Fibroblast of pulmonary artery (primary cell): Measurements from ENCODE around the gene CDK5R2.

Experiments
- DNase-seq: peaks from one replicate; pipeline ENCODE4 v3.0.0-alpha.2; 2010; ENCODE audit warnings: low read depth
- H3K4me3 ChIP-seq: replicated peaks from 2 replicates; pipeline ENCODE4 v1.5.1; 2011; ENCODE audit warnings: low read depth, mild to moderate bottlenecking, control low read depth, low read length, moderate library complexity
- CTCF ChIP-seq: IDR thresholded peaks from 2 replicates; pipeline ENCODE4 v1.5.1; 2011; ENCODE audit warnings: mild to moderate bottlenecking, control low read depth, low read length, inconsistent platforms; ENCODE audit errors: missing control alignments

Gene CDK5R2

GRCh38 chr2:218944759-218945404, 14.6 kb upstream of the CDK5R2 start:
- no peak for DNase-seq
- TF ChIP-seq CTCF = no peak
- no peak overlapping the region for H3K4me3 ChIP-seq

GRCh38 chr2:218946621-218947020, 12.8 kb upstream of the CDK5R2 start:
- H3K4me3 ChIP-seq = no peak overlapping the region
- DNase-seq = peak; percentile 31
- TF ChIP-seq CTCF = no peak

DNA sequence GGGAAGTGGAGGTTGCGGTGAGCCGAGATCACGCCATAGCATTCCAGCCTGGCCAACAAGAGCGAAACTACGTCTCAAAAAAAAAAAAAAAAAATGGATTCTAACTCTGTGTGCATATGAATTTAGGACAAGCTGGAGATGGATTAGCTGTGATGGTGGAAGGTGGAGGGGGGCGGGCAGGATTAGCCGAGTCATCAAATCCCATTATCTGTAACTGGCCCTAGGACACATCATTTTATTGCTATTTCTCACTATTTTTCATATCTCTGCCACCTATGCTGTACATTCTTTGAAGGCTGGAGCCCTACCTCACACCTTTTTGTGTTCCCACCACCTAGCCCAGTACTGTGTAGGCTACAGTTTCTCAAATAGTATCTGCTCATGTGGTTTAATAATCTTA, 7.3 kb upstream of the CDK5R2 start:
- DNase-seq = no peak
- H3K4me3 ChIP-seq = no peak overlapping the region
- no peak for TF ChIP-seq CTCF

GRCh38 chr2:218953366-218953954, 6.0 kb upstream of the CDK5R2 start:
- TF ChIP-seq CTCF = no peak
- no peak for DNase-seq
- H3K4me3 ChIP-seq = no peak overlapping the region

DNA sequence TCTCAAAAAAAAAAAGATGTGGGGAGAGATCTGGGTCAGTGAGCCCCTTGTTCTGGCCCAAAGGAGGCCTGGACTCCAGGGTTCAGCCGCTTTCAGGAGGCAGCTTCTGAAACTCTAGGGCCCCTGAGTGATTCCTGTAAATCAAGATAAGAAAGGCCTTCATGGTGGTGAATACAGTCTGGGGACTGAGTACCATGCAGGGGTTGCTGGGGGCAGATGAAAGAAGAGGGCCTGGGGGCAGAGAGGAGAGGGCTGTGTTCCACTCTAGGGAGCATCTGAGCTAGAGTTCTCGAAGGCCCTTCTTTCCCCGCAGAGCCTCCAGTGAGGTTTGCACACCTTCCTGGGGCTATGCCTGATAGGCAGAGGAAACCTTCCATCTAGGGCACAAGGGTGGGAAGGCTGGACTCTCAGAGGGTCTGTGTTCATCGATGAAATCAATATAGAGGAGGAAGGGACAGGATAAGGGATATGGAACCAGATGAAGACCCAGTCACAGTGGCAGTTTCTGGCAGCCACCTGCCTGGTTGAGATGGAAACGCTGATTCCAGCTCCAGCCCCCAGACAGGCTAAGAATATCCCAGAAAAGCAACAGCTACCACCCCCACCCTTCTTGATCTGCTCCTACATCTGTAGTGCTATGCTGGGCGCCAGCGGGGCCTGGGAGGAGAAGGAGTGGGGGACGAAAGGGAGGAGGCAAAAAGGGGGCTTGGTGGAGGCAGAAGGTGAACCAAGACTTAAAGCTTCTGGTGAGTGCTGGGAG, 4.7 kb upstream of the CDK5R2 start:
- TF ChIP-seq CTCF = no peak
- DNase-seq = no peak

DNA sequence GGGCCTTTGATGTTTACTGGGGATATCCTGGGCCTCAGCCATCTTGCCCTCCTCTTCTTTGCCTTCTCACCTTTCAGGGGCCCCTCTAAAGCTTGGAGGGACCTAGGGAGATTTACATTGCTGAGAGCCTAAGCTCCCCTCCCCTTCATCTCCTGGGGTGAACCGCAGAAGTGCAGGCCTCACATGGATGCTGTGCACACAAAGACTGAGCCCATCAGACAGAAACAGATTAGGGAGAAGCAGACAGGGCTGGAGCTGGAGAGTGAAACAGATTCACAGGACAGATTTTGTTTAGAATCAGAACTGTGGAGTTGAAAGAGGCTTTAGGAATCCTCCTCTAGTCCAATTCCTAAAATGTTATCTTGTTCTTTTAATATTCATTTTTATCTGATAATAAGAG, 3.4 kb upstream of the CDK5R2 start:
- no peak overlapping the region for H3K4me3 ChIP-seq
- DNase-seq = no peak
- no peak for TF ChIP-seq CTCF

More for the DNA sequence above, 4.7 kb upstream of the CDK5R2 start:
- no peak overlapping the region for H3K4me3 ChIP-seq
